Right renal cortex interstitium (tissue), 3 donors: ENCODE measurements around the gene MED26. TPM values are rescaled to one million over a fixed set of nuclear protein-coding genes. Genes with fewer than 3 reads are reported as not detected.
"Not testable (repeated sequence)": the region's sequence is repeated elsewhere in the genome, so short reads cannot be mapped to it uniquely, and the experiment has no call there.

Experiments
- DNase-seq, 3 donors: peaks; one replicate each; pipeline ENCODE4 v3.0.0-alpha.2; 2013; ENCODE audit warnings: low read depth in 3 of 3, low spot score in 2 of 3
- polyA plus RNA-seq, 3 donors: library from polyadenylated mRNA; unstranded; fragments of 120-200 nt; gene quantifications; one replicate each; pipeline ENCODE4 v1.2.1, GENCODE V29; 2013; ENCODE audit not compliant: insufficient read length in 3 of 3

The MED26 gene
- 1 to 10 TPM; 5.8 to 6.4 (median 5.9) TPM for polyA plus RNA-seq

GRCh38 chr19:16628183-16628983 lies at the start of gene MED26:
Gene MED26, minus strand, starts transcription at chr19:16628204. Its CDS starts 261 bp downstream, at chr19:16627943.
- DNase-seq: peak; percentile 75 to 90 (median 87)

- no peak for DNase-seq
Measured at GRCh38 chr19:16677055-16677454, 49.1 kb upstream of the MED26 start.

GRCh38 chr19:16676101-16676798 lies 48.2 kb upstream of the MED26 start:
- DNase-seq: no peak

GRCh38 chr19:16673839-16674238 lies 45.8 kb upstream of the MED26 start:
- DNase-seq: not testable (repeated sequence)

GRCh38 chr19:16673231-16673630 lies 45.2 kb upstream of the MED26 start:
- no peak for DNase-seq

- no peak for DNase-seq
Measured at GRCh38 chr19:16671652-16672274, 43.8 kb upstream of the MED26 start.

GRCh38 chr19:16670291-16670690 lies 42.3 kb upstream of the MED26 start:
- no peak for DNase-seq

- DNase-seq: not testable (repeated sequence)
Measured at GRCh38 chr19:16668702-16669101, 40.7 kb upstream of the MED26 start.

- no peak for DNase-seq
Measured at GRCh38 chr19:16668176-16668575, 40.2 kb upstream of the MED26 start.

GRCh38 chr19:16661480-16662034 lies 33.6 kb upstream of the MED26 start:
- DNase-seq: no peak

GRCh38 chr19:16660763-16661479 lies 32.9 kb upstream of the MED26 start, which contains the start of gene TMEM38A:
Gene TMEM38A, plus strand, starts transcription at chr19:16661139. Its CDS starts 79 bp downstream, at chr19:16661218.
- DNase-seq: no peak

GRCh38 chr19:16659832-16660708 lies 32.1 kb upstream of the MED26 start, which contains the start of gene SMIM7:
Gene SMIM7, minus strand, starts transcription at chr19:16660144. Its CDS starts 34 bp downstream, at chr19:16660110.
- DNase-seq: peak; percentile 97 to 98 (median 98)

- DNase-seq: no peak
Measured at GRCh38 chr19:16659464-16659831, 31.4 kb upstream of the MED26 start.

- DNase-seq: no peak
Measured at GRCh38 chr19:16657384-16657783, 29.4 kb upstream of the MED26 start.

GRCh38 chr19:16655727-16656126 lies 27.7 kb upstream of the MED26 start:
- no peak for DNase-seq

- DNase-seq: no peak
Measured at GRCh38 chr19:16654627-16655026, 26.6 kb upstream of the MED26 start.

GRCh38 chr19:16654140-16654539 lies 26.1 kb upstream of the MED26 start:
- no peak for DNase-seq

- DNase-seq: no peak
Measured at GRCh38 chr19:16652854-16653253, 24.9 kb upstream of the MED26 start.
